Panc1 (cell line): ENCODE measurements around the gene SP6. TPM values are rescaled to one million over a fixed set of nuclear protein-coding genes. Genes with fewer than 3 reads are reported as not detected.

Experiments
- ATAC-seq: fragments of 200-7000 bp; cut with Tn5 transposase; 2 replicates; pipeline ENCODE4 v1.9.1; 2020; ENCODE audit warnings: mild to moderate bottlenecking, moderate library complexity
- BruUV-seq: library from RNA; stranded (reverse); fragments of 400-500 nt; replicated peaks from 2 replicates; lab custom pipeline; 2021; lab: Mats Ljungman, UMichigan
- CTCF ChIA-PET: fragments of 300-600 bp; sonication (Branson Sonifier 250); formaldehyde crosslinking; loops from one replicate; lab custom pipeline; 2022; ENCODE audit warnings: antibody characterized with exemption; lab: Charles Lee
- POLR2A ChIA-PET: fragments of 300-600 bp; sonication (Branson Sonifier 250); formaldehyde crosslinking; loops from one replicate; lab custom pipeline; 2022; ENCODE audit warnings: antibody characterized with exemption; lab: Charles Lee
- DNase-seq: peaks from one replicate; pipeline ENCODE4 v3.0.0-alpha.2; 2010; ENCODE audit warnings: low read depth, low spot score
- H3K27ac ChIP-seq: 2 replicates; pipeline ENCODE4 v1.5.1; 2011; ENCODE audit warnings: mild to moderate bottlenecking, low read length, inconsistent platforms
- H3K27me3 ChIP-seq: fragments of 200-500 bp; sonication (Bioruptor generic); 2 replicates; pipeline ENCODE4 v1.6.0; 2014; ENCODE audit warnings: low read length, inconsistent platforms; ENCODE audit not compliant: control insufficient read depth, insufficient read depth
- H3K36me3 ChIP-seq: fragments of 200-500 bp; sonication (Bioruptor generic); 2 replicates; pipeline ENCODE4 v1.5.1; 2014; ENCODE audit warnings: inconsistent platforms, mild to moderate bottlenecking, low read length, moderate library complexity; ENCODE audit not compliant: control insufficient read depth, insufficient read depth
- H3K4me1 ChIP-seq: 2 replicates; pipeline ENCODE4 v1.5.1; 2011; ENCODE audit warnings: inconsistent platforms, mild to moderate bottlenecking, low read length, moderate library complexity; ENCODE audit not compliant: control insufficient read depth, insufficient read depth
- H3K4me3 ChIP-seq, 2 experiments: 2 replicates each; pipeline ENCODE4 v1.5.1; 2011 to 2012; ENCODE audit warnings: low read depth in 2 of 2, low read length in 2 of 2, mild to moderate bottlenecking in 2 of 2, inconsistent platforms in 1 of 2, moderate library complexity in 1 of 2
- H3K9me3 ChIP-seq: fragments of 200-500 bp; sonication (Bioruptor generic); 2 replicates; pipeline ENCODE4 v1.5.1; 2014; ENCODE audit warnings: low read depth, mild to moderate bottlenecking, inconsistent platforms, low read length, moderate library complexity; ENCODE audit not compliant: control insufficient read depth, insufficient read depth
- POLR2AphosphoS5 ChIP-seq: IDR thresholded peaks from 2 replicates; pipeline ENCODE4 v1.6.1; 2012; ENCODE audit warnings: mild to moderate bottlenecking, low read depth, low read length, moderate library complexity
- REST ChIP-seq, 2 experiments: IDR thresholded peaks; 2 replicates each; pipeline ENCODE4 v1.6.1; 2011 to 2012; ENCODE audit warnings: low read depth in 2 of 2, control low read depth in 1 of 2, low read length in 1 of 2, mild to moderate bottlenecking in 1 of 2, moderate library complexity in 1 of 2; ENCODE audit not compliant: insufficient read depth in 1 of 2
- SIN3A ChIP-seq: IDR thresholded peaks from 2 replicates; pipeline ENCODE4 v1.6.1; 2012; ENCODE audit warnings: low read depth, mild to moderate bottlenecking, low read length, moderate library complexity, borderline replicate concordance; ENCODE audit not compliant: insufficient read depth
- TCF7L2 ChIP-seq: IDR thresholded peaks from 2 replicates; pipeline ENCODE4 v1.6.1; 2011; ENCODE audit warnings: mild to moderate bottlenecking, low read depth, low read length, inconsistent platforms
- in situ Hi-C: cut with HindIII; loops from 2 replicates; pipeline ENCODE4 v1.10.0; 2016; ENCODE audit warnings: low sequenced_read_pairs, low pct_unique_long_range_greater_than_20kb
- intact Hi-C: fragments of 100-400 bp; cut with micrococcal nuclease; formaldehyde crosslinking; loops from one replicate; pipeline ENCODE4 v1.10.0; 2022; ENCODE audit not compliant: unreplicated experiment
- total RNA-seq: library from RNA; stranded (reverse); gene quantifications from one replicate; pipeline ENCODE4 v1.2.1, GENCODE V29; 2021; ENCODE audit not compliant: unreplicated experiment
- TF ChIP-seq, protein P1 (sequence below): fragments of 450-650 bp; IDR thresholded peaks from 2 replicates; pipeline ENCODE4 v1.5.1; 2017; ENCODE audit warnings: mild to moderate bottlenecking

The SP6 gene
- total RNA-seq, 1 experiment from 2014 or later: 4.0 TPM

DNA sequence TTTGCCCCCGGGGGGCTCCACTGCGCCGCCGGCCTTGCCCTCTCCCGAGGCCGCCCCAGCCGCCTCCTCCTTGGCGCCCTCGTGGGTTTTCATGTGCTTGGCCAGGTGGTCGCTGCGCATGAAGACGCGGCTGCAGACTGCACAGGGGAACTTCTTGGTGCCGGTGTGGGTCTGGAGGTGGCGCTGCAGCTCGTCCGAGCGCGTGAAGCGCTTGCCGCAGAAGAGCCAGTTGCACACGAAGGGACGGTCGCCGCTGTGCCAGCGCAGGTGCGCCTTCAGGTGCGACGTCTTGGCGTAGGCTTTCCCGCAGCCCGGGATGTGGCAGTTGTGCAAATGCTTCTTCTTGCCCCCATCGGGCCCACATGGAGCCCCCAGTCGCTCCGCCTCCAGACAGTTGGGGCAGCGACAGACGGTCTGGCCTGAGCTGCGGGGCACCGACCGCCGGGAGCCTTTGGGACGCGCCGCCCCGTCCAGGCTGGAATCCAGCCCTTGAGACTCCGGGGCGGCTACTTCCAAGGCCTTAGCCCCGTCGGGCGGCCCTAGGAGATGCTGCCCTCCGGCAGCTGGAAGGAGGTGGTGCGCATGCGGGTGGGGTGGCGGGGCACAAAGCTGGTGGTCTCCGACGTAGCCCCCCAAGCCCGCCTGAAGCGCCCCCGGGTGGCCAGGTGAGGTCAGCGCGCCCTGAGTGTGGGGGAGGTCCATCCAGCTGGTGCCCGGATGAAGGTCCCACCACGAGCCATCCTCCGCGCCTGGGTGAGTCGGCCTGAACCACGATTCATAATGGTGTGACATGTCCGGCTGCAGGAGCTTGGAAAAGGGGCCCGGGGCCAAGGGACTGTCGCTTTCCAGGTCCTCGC lies 3.4 kb downstream of the SP6 start:
- in situ Hi-C loops (no loop called here), intact Hi-C loops (no loop called here)
- BruUV-seq: no TSS peak
- ChIA-PET POLR2A (no interaction called here), CTCF (interaction anchor here (0.5 to 1.1 kb wide), 3 partner anchors 38 to 926 kb away, joined by 3 to 7 read pairs (median 3); no protein-coding TSS in a partner anchor)
- no peak for TF ChIP-seq REST (IDR thresholded peaks at IDR 0.05; ENCODE audit: insufficient read depth in 1 of 2, low read depth in 2 of 2, low read length in 1 of 2)
- TF ChIP-seq, protein P1, sequence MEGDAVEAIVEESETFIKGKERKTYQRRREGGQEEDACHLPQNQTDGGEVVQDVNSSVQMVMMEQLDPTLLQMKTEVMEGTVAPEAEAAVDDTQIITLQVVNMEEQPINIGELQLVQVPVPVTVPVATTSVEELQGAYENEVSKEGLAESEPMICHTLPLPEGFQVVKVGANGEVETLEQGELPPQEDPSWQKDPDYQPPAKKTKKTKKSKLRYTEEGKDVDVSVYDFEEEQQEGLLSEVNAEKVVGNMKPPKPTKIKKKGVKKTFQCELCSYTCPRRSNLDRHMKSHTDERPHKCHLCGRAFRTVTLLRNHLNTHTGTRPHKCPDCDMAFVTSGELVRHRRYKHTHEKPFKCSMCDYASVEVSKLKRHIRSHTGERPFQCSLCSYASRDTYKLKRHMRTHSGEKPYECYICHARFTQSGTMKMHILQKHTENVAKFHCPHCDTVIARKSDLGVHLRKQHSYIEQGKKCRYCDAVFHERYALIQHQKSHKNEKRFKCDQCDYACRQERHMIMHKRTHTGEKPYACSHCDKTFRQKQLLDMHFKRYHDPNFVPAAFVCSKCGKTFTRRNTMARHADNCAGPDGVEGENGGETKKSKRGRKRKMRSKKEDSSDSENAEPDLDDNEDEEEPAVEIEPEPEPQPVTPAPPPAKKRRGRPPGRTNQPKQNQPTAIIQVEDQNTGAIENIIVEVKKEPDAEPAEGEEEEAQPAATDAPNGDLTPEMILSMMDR: peak; percentile 77
- Histone ChIP-seq H3K36me3 (no peaks in the 10 kb centered on the region), H3K4me3 (no peak overlapping the region), H3K9me3 (no peaks in the 10 kb centered on the region), H3K27me3 (peaks cover 3% of the 10 kb centered on the region; the same call in 1 of the 2 replicates), H3K4me1 (peaks cover 16% of the 10 kb centered on the region), H3K27ac (no peak overlapping the region)
- ATAC-seq (no peak), DNase-seq (no peak)

DNA sequence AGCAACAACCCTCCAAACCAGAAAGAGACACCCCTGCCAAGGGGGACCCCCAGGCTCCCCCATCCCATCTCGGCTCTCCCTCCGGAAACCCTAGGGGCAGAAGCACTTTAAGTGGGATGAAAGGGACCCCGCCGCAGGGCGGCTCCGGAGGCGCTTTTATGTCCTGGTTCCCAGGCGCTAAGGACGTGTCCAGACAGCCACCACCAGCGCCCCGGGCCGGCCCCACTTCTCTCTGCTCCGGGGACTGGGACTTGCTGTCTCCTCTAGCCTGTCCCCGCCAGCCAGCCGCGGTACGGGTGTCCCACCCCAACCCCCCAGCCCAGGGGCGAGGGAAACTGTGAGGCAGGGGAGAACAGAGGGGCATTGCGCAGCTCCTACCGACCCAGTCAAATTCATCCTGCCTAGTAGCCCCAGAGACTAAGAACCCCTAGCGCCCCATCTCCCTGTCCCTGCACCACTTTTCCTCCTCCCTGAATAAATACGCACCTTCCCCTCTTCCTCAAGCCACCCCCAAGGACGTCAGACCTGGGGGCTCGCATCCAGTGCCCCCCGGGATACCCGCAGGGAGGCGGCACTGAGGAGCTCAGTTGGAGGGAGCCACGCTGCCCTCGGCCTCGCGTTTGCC lies 4.1 kb downstream of the SP6 start:
- no peak overlapping the region for H3K27ac ChIP-seq
- intact Hi-C loops (no loop called here), in situ Hi-C loops (no loop called here)
- no peaks in the 10 kb centered on the region for H3K27me3 ChIP-seq
- H3K36me3 ChIP-seq: no peaks in the 10 kb centered on the region
- BruUV-seq: no TSS peak
- TF ChIP-seq SIN3A: no peak
- TF ChIP-seq TCF7L2: peak; percentile 46; the same call in 1 of the 2 replicates
- ChIA-PET CTCF (interaction anchor here (0.5 to 1.1 kb wide), 2 partner anchors 39 to 346 kb away, joined by 3 read pairs; no protein-coding TSS in a partner anchor), POLR2A (no interaction called here)
- no peak for ATAC-seq
- no peak overlapping the region for H3K4me3 ChIP-seq
- DNase-seq: no peak
- H3K4me1 ChIP-seq: peaks cover 16% of the 10 kb centered on the region
- H3K9me3 ChIP-seq: no peaks in the 10 kb centered on the region

GRCh38 chr17:47845716-47846075 lies 5.3 kb downstream of the SP6 start:
- Histone ChIP-seq H3K27me3 (no peaks in the 10 kb centered on the region), H3K9me3 (no peaks in the 10 kb centered on the region), H3K4me1 (peaks cover 15% of the 10 kb centered on the region), H3K4me3 (no peak overlapping the region), H3K27ac (no peak overlapping the region), H3K36me3 (no peaks in the 10 kb centered on the region)
- no peak for TF ChIP-seq SIN3A
- TF ChIP-seq, protein P1: no peak
- TF ChIP-seq TCF7L2: no peak
- no peak for TF ChIP-seq POLR2AphosphoS5
- TF ChIP-seq REST (IDR thresholded peaks at IDR 0.05; ENCODE audit: insufficient read depth in 1 of 2, low read depth in 2 of 2, low read length in 1 of 2): no peak
- POLR2A ChIA-PET: no interaction called here
- in situ Hi-C loops (no loop called here), intact Hi-C loops (no loop called here)
- no peak for ATAC-seq
- CTCF ChIA-PET: interaction anchor here (0.8 to 3.0 kb wide), 2 partner anchors 29 to 40 kb away, joined by 4 to 11 read pairs; no protein-coding TSS in a partner anchor
- BruUV-seq: no TSS peak
- no peak for DNase-seq
